Uterine smooth muscle cell (primary cell): ENCODE measurements around the gene RASSF8. TPM values are rescaled to one million over a fixed set of nuclear protein-coding genes. Genes with fewer than 3 reads are reported as not detected.

Experiments used
- total RNA-seq: library from RNA; depleted of rRNA; stranded (reverse); fragments of >200 nt; gene quantifications from 2 replicates; pipeline ENCODE4 v1.2.3, GENCODE V29; 2014

Gene RASSF8
- 118 and 128 TPM in 2 replicates for total RNA-seq

GRCh38 chr12:25958428-25959070, at the start of gene RASSF8:
Gene RASSF8 (plus strand): TSS chr12:25958682. CDS start chr12:26055344, 96,662 bp downstream.

GRCh38 chr12:26124446-26125399, 166.2 kb downstream of the RASSF8 start, which contains the start of gene BHLHE41:
Gene BHLHE41 (minus strand): TSS chr12:26125037. CDS start chr12:26124779, 258 bp downstream.

Other genes starting within 250 kb of the RASSF8 start
- gene BHLHE41, start 166.4 kb downstream of the RASSF8 start, total RNA-seq = 6.4 and 11.4 TPM in 2 replicates
- gene SSPN, start 236.9 kb downstream of the RASSF8 start, total RNA-seq = 14.4 and 19.0 TPM in 2 replicates